HG03025 (cell line): ENCODE measurements around the gene TLE3.

Experiments
- ATAC-seq: cut with Tn5 transposase; IDR thresholded peaks from one replicate; pipeline ENCODE4 v1.9.1; 2021; ENCODE audit warnings: mild to moderate bottlenecking, moderate library complexity; ENCODE audit not compliant: unreplicated experiment, low FRiP score

The TLE3 gene

GRCh38 chr15:70035051-70035718, 62.5 kb downstream of the TLE3 start:
- ATAC-seq = no peak

- no peak for ATAC-seq
Measured at GRCh38 chr15:70034596-70034995, 63.1 kb downstream of the TLE3 start.

GRCh38 chr15:70034141-70034540, 63.6 kb downstream of the TLE3 start:
- no peak for ATAC-seq

- ATAC-seq = no peak
Measured at GRCh38 chr15:70033529-70034140, 64.1 kb downstream of the TLE3 start.

- ATAC-seq = no peak
Measured at GRCh38 chr15:70033109-70033508, 64.6 kb downstream of the TLE3 start.

- no peak for ATAC-seq
Measured at GRCh38 chr15:70032509-70032908, 65.2 kb downstream of the TLE3 start.

GRCh38 chr15:70031713-70032112, 66.0 kb downstream of the TLE3 start:
- no peak for ATAC-seq

- no peak for ATAC-seq
Measured at GRCh38 chr15:70031261-70031660, 66.5 kb downstream of the TLE3 start.

GRCh38 chr15:70030851-70031250, 66.9 kb downstream of the TLE3 start:
- no peak for ATAC-seq

- ATAC-seq = no peak
Measured at GRCh38 chr15:70029297-70029701, 68.4 kb downstream of the TLE3 start.

- ATAC-seq = no peak
Measured at GRCh38 chr15:70027518-70027917, 70.2 kb downstream of the TLE3 start.

GRCh38 chr15:70026991-70027390, 70.7 kb downstream of the TLE3 start:
- no peak for ATAC-seq

GRCh38 chr15:70025413-70026296, 72.1 kb downstream of the TLE3 start:
- ATAC-seq = no peak

- ATAC-seq = no peak
Measured at GRCh38 chr15:70024521-70024920, 73.2 kb downstream of the TLE3 start.

- ATAC-seq = no peak
Measured at GRCh38 chr15:70023769-70024491, 73.8 kb downstream of the TLE3 start.

- peak; percentile 61 for ATAC-seq
Measured at GRCh38 chr15:70023064-70023768, 74.5 kb downstream of the TLE3 start.

- ATAC-seq = no peak
Measured at GRCh38 chr15:70020229-70020628, 77.5 kb downstream of the TLE3 start.

GRCh38 chr15:70018646-70019600, 78.8 kb downstream of the TLE3 start:
- ATAC-seq = no peak

- ATAC-seq = no peak
Measured at GRCh38 chr15:70017801-70018200, 79.9 kb downstream of the TLE3 start.
